GM10847 (cell line): ENCODE data around the gene GRXCR2.

Source experiments
- POLR2A ChIP-seq: IDR thresholded peaks from 2 replicates; pipeline ENCODE4 v1.6.1; 2011; ENCODE audit not compliant: insufficient read length; ENCODE audit errors: extremely low read depth

GRXCR2 gene

GRCh38 chr5:145872914-145873313 lies at the start of gene GRXCR2:
Gene GRXCR2 (minus strand): TSS chr5:145873014. CDS start chr5:145872968, 46 bp downstream.
- no peak for TF ChIP-seq POLR2A

GRCh38 chr5:145922059-145922458 lies 49.2 kb upstream of the GRXCR2 start:
- no peak for TF ChIP-seq POLR2A

GRCh38 chr5:145921211-145921610 lies 48.4 kb upstream of the GRXCR2 start:
- no peak for TF ChIP-seq POLR2A

GRCh38 chr5:145920542-145921210 lies 47.9 kb upstream of the GRXCR2 start:
- no peak for TF ChIP-seq POLR2A

GRCh38 chr5:145919413-145919812 lies 46.6 kb upstream of the GRXCR2 start:
- no peak for TF ChIP-seq POLR2A

- no peak for TF ChIP-seq POLR2A
Measured at GRCh38 chr5:145918397-145918796, 45.6 kb upstream of the GRXCR2 start.

GRCh38 chr5:145917288-145917687 lies 44.5 kb upstream of the GRXCR2 start:
- no peak for TF ChIP-seq POLR2A

GRCh38 chr5:145915970-145916638 lies 43.3 kb upstream of the GRXCR2 start:
- no peak for TF ChIP-seq POLR2A

GRCh38 chr5:145913701-145914100 lies 40.9 kb upstream of the GRXCR2 start:
- TF ChIP-seq POLR2A, result no peak

- no peak for TF ChIP-seq POLR2A
Measured at GRCh38 chr5:145912594-145912993, 39.8 kb upstream of the GRXCR2 start.

GRCh38 chr5:145912019-145912418 lies 39.2 kb upstream of the GRXCR2 start:
- no peak for TF ChIP-seq POLR2A

GRCh38 chr5:145911164-145911563 lies 38.4 kb upstream of the GRXCR2 start:
- TF ChIP-seq POLR2A, result no peak

GRCh38 chr5:145908206-145908960 lies 35.6 kb upstream of the GRXCR2 start:
- no peak for TF ChIP-seq POLR2A

- TF ChIP-seq POLR2A, result no peak
Measured at GRCh38 chr5:145906401-145906800, 33.6 kb upstream of the GRXCR2 start.

- no peak for TF ChIP-seq POLR2A
Measured at GRCh38 chr5:145904743-145905142, 31.9 kb upstream of the GRXCR2 start.

GRCh38 chr5:145903867-145904266 lies 31.1 kb upstream of the GRXCR2 start:
- no peak for TF ChIP-seq POLR2A

- TF ChIP-seq POLR2A, result no peak
Measured at GRCh38 chr5:145903113-145903512, 30.3 kb upstream of the GRXCR2 start.

- no peak for TF ChIP-seq POLR2A
Measured at GRCh38 chr5:145902421-145902820, 29.6 kb upstream of the GRXCR2 start.
